B cell (primary cell): ENCODE measurements around the gene OLAH. TPM values are rescaled to one million over a fixed set of nuclear protein-coding genes. Genes with fewer than 3 reads are reported as not detected.

ENCODE experiments used
- ATAC-seq: fragments of 200-7000 bp; cut with Tn5 transposase; one replicate; pipeline ENCODE4 v1.10.0; 2021; ENCODE audit warnings: low read depth, mild to moderate bottlenecking, moderate number of reproducible peaks, moderate library complexity
- CTCF ChIA-PET: fragments of 350-600 bp; sonication (Branson Sonifier 250); formaldehyde crosslinking; loops from one replicate; lab custom pipeline; 2021; ENCODE audit warnings: antibody characterized with exemption, inconsistent platforms; lab: Charles Lee
- POLR2A ChIA-PET: fragments of 350-600 bp; sonication (Branson Sonifier 250); formaldehyde crosslinking; loops from one replicate; lab custom pipeline; 2021; ENCODE audit warnings: antibody characterized with exemption; lab: Charles Lee
- DNase-seq: peaks from one replicate; pipeline ENCODE4 v3.0.0; 2013
- H2AFZ ChIP-seq: 2 replicates; pipeline ENCODE4 v1.6.1; 2012; ENCODE audit warnings: mild to moderate bottlenecking, low read depth, low read length; ENCODE audit not compliant: insufficient read depth, poor library complexity, severe bottlenecking
- H3K27ac ChIP-seq, 2 donors: 1 replicate in 1 of 2; 2 replicates in 1 of 2; pipeline ENCODE4 v1.5.1; 2012 to 2013; ENCODE audit warnings: low read length in 2 of 2, mild to moderate bottlenecking in 2 of 2, moderate library complexity in 1 of 2
- H3K27me3 ChIP-seq, 4 experiments: fragments of 200-600 bp in 1 of 4; sonication (generic) in 1 of 4; replicated peaks in 1 of 4; 1 replicate in 2 of 4; 2 replicates in 2 of 4; pipeline versions ENCODE4 v1.6.1 to v1.7.0; 2013 to 2016; ENCODE audit warnings: low read length in 3 of 4, mild to moderate bottlenecking in 2 of 4, mixed read lengths in 1 of 4, moderate library complexity in 1 of 4; ENCODE audit not compliant: insufficient read depth in 4 of 4, control insufficient read depth in 3 of 4; ENCODE audit errors: control extremely low read depth in 1 of 4
- H3K36me3 ChIP-seq, 2 experiments: replicated peaks in 1 of 2; 1 replicate in 1 of 2; 2 replicates in 1 of 2; pipeline versions ENCODE4 v1.6.1 to v1.7.1; 2013; ENCODE audit warnings: low read length in 1 of 2; ENCODE audit not compliant: insufficient read depth in 2 of 2, control insufficient read depth in 1 of 2; ENCODE audit errors: control extremely low read depth in 1 of 2, extremely low read depth in 1 of 2
- H3K4me1 ChIP-seq, 2 donors: fragments of 200-600 bp in 1 of 2; sonication (generic) in 1 of 2; 1 replicate in 1 of 2; 2 replicates in 1 of 2; pipeline versions ENCODE4 v1.5.1 to v1.6.1; 2013 to 2017; ENCODE audit warnings: low read length in 2 of 2; ENCODE audit not compliant: control insufficient read depth in 2 of 2, insufficient read depth in 2 of 2
- H3K4me2 ChIP-seq: replicated peaks from 2 replicates; pipeline ENCODE3; 2012; ENCODE audit warnings: mild to moderate bottlenecking, low read depth, low read length; ENCODE audit not compliant: poor library complexity, severe bottlenecking
- H3K4me3 ChIP-seq, 5 experiments: fragments of 200-600 bp in 1 of 5; sonication (generic) in 1 of 5; 1 replicate in 3 of 5; 2 replicates in 2 of 5; pipeline versions ENCODE4 v1.5.1 to v1.7.0; 2011 to 2016; ENCODE audit warnings: low read length in 4 of 5, mild to moderate bottlenecking in 4 of 5, low read depth in 2 of 5, control low read depth in 1 of 5, moderate library complexity in 1 of 5; ENCODE audit not compliant: insufficient read depth in 1 of 5; ENCODE audit errors: control extremely low read depth in 1 of 5, extremely low read depth in 1 of 5
- H3K79me2 ChIP-seq: fragments of 200-600 bp; sonication (generic); one replicate; pipeline ENCODE4 v1.6.0; 2016; ENCODE audit warnings: low read length; ENCODE audit not compliant: control insufficient read depth, insufficient read depth
- H3K9ac ChIP-seq: fragments of 200-600 bp; sonication (generic); 2 replicates; pipeline ENCODE4 v1.6.1; 2017; ENCODE audit warnings: mild to moderate bottlenecking, low read length, moderate library complexity
- H3K9me3 ChIP-seq, 3 donors: one replicate each; pipeline versions ENCODE4 v1.6.1 to v1.7.1; 2013; ENCODE audit warnings: low read length in 2 of 3; ENCODE audit not compliant: control insufficient read depth in 2 of 3, insufficient read depth in 1 of 3; ENCODE audit errors: control extremely low read depth in 1 of 3
- H4K20me1 ChIP-seq: 2 replicates; pipeline ENCODE4 v1.6.0; 2012; ENCODE audit warnings: mild to moderate bottlenecking, low read length; ENCODE audit not compliant: insufficient read depth, control insufficient read depth, poor library complexity, severe bottlenecking
- H3K27ac Mint-ChIP-seq: one replicate; pipeline ENCODE4 v1.8.0; 2021; ENCODE audit warnings: mixed read lengths
- H3K27me3 Mint-ChIP-seq: one replicate; pipeline ENCODE4 v1.8.0; 2021; ENCODE audit warnings: mixed read lengths
- H3K4me1 Mint-ChIP-seq: one replicate; pipeline ENCODE4 v1.8.0; 2021; ENCODE audit warnings: mixed read lengths
- H3K4me3 Mint-ChIP-seq: one replicate; pipeline ENCODE4 v1.8.0; 2021; ENCODE audit warnings: mixed read lengths
- H3K9me3 Mint-ChIP-seq: one replicate; pipeline ENCODE4 v1.8.0; 2022; ENCODE audit warnings: mixed read lengths; ENCODE audit not compliant: insufficient read depth
- CTCF ChIP-seq: fragments of 200-600 bp; IDR thresholded peaks from one replicate; pipeline ENCODE4 v1.8.0; 2022; ENCODE audit warnings: antibody characterized with exemption, mild to moderate bottlenecking
- EZH2 ChIP-seq: IDR thresholded peaks from 2 replicates; pipeline ENCODE4 v1.6.1; 2012; ENCODE audit warnings: borderline replicate concordance, low read depth, mild to moderate bottlenecking, moderate library complexity, low read length; ENCODE audit not compliant: insufficient read depth, poor library complexity, severe bottlenecking
- WGBS: methylation state at CpG from one replicate; pipeline ENCODE4 v1.1.5; 2013; ENCODE audit warnings: missing lambda C conversion rate; ENCODE audit not compliant: insufficient coverage; 5-methylcytosine and 5-hydroxymethylcytosine counted together
- intact Hi-C: fragments of 100-400 bp; cut with micrococcal nuclease; formaldehyde crosslinking; loops from one replicate; pipeline ENCODE4 v1.10.0; 2022
- polyA plus RNA-seq: library from polyadenylated mRNA; depleted of rRNA; stranded (reverse); fragments of >200 nt; gene quantifications from 2 replicates; pipeline ENCODE4 v1.2.3, GENCODE V29; 2012
- total RNA-seq, 2 donors: library from RNA; stranded (reverse); fragments of 120-200 nt in 1 of 2; gene quantifications; 1 replicate in 1 of 2; 2 replicates in 1 of 2; pipeline versions ENCODE4 v1.2.3 to v1.2.4, GENCODE V29; 2013 to 2022

The OLAH gene
- total and polyA plus RNA-seq, 2 donors (not counting 1 experiment from before 2014, with no cell fraction given): not detected

GRCh38 chr10:15097011-15097812, 53.5 kb downstream of the OLAH start, which contains the start of gene RPP38:
Gene RPP38 (plus strand): TSS chr10:15097355. CDS start chr10:15103315, 5,960 bp downstream.
- Histone ChIP-seq H3K27ac (peak within 1 kb of the TSS; percentile 92 to 96), H3K36me3 (peaks cover 1 to 20% of the 10 kb centered on the region in 2 experiments), H3K27me3 (no peaks in the 10 kb centered on the region), H3K79me2 (peaks cover 43% of the 10 kb centered on the region), H3K4me3 (peak within 1 kb of the TSS; percentile 80 to 91 (median 87)), H3K9me3 (no peaks in the 10 kb centered on the region), H4K20me1 (peaks cover 38% of the 10 kb centered on the region), H3K9ac (peak within 1 kb of the TSS; percentile 92), H2AFZ (peak within 1 kb of the TSS; percentile 81), H3K4me1 (peaks cover 23 to 27% of the 10 kb centered on the region in 2 donors), H3K4me2 (peak within 1 kb of the TSS; percentile 93)
- ChIA-PET CTCF (interaction anchor here (0.9 to 1.3 kb wide), 3 partner anchors 10 to 125 kb away, joined by 3 read pairs; no protein-coding TSS in a partner anchor), POLR2A (interaction anchor here (0.6 to 1.0 kb wide), 4 partner anchors 70 to 146 kb away, joined by 3 to 4 read pairs (median 3); partner anchors contain the start of gene MEIG1)
- no peaks in the 10 kb centered on the region for H3K9me3 Mint-ChIP-seq
- ATAC-seq: peak; percentile 75
- DNase-seq: peak; percentile 98
- under 1% methylated on average over 84 of the region's 84 CpGs for WGBS
- H3K4me1 Mint-ChIP-seq: peaks cover 26% of the 10 kb centered on the region
- intact Hi-C loops: loop anchor here (1.0 to 2.0 kb wide), 6 partner anchors 9 to 258 kb away; partner anchors contain the start of genes ACBD7, CDNF, HSPA14 and MEIG1
- H3K4me3 Mint-ChIP-seq: peak within 1 kb of the TSS; percentile 93
- H3K27ac Mint-ChIP-seq: peak within 1 kb of the TSS; percentile 94
- no peaks in the 10 kb centered on the region for H3K27me3 Mint-ChIP-seq
- TF ChIP-seq CTCF: no peak
- TF ChIP-seq EZH2: no peak
